Mucosa of stomach (tissue), 1 donor: Measurements from ENCODE around the gene MSX1.

ENCODE experiments used
- H3K27me3 ChIP-seq: one replicate; pipeline ENCODE4 v1.7.0; 2013; ENCODE audit warnings: mild to moderate bottlenecking, low read length; ENCODE audit not compliant: control insufficient read depth, insufficient read depth
- H3K36me3 ChIP-seq: one replicate; pipeline ENCODE4 v1.7.0; 2013; ENCODE audit warnings: low read length; ENCODE audit not compliant: control insufficient read depth, insufficient read depth
- H3K4me1 ChIP-seq: one replicate; pipeline ENCODE4 v1.7.0; 2013; ENCODE audit warnings: mild to moderate bottlenecking, low read length; ENCODE audit not compliant: control insufficient read depth, insufficient read depth
- H3K4me3 ChIP-seq: one replicate; pipeline ENCODE4 v1.7.0; 2013; ENCODE audit warnings: low read length
- H3K9ac ChIP-seq: one replicate; pipeline ENCODE4 v1.7.0; 2013; ENCODE audit warnings: mild to moderate bottlenecking, low read length, moderate library complexity
- H3K9me3 ChIP-seq: one replicate; pipeline ENCODE4 v1.7.0; 2013; ENCODE audit warnings: mild to moderate bottlenecking, low read length, moderate library complexity; ENCODE audit not compliant: control insufficient read depth
- donor health status: Pancreatic carcinoma.

The MSX1 gene

DNA sequence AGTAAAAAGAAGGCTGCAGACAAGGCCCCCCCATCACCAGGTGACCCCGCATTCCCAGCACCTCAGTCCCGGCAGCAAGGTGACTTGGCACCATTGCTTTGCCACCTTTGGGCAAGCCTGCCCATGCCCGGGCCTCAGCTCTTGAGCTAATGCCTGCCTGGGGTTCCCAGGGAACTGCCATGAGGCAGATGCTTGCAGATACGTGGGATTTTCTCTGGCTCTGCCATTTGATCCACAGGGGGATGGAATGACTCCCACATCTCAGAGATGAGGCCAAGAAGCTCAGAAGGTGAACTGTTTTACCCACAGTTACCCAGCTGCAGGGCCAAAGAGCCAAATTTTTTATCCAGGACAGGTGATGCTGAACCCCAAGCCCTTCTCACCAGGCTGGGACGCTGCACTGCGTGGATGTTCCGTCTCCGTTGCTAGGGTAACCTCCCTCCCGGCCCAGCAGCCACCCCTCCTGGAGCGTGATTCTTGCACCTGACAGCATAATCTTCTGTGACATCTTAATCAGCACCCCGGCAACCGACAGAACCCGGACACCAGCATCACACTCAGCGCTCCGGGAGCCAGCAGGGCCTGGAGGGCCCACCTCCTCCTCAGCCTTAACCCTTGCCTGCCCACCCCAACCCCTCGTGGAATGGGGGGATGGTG is 15.7 kb upstream of the MSX1 start:
- H3K4me1 ChIP-seq, result no peaks in the 10 kb centered on the region
- no peak overlapping the region for H3K9ac ChIP-seq

DNA sequence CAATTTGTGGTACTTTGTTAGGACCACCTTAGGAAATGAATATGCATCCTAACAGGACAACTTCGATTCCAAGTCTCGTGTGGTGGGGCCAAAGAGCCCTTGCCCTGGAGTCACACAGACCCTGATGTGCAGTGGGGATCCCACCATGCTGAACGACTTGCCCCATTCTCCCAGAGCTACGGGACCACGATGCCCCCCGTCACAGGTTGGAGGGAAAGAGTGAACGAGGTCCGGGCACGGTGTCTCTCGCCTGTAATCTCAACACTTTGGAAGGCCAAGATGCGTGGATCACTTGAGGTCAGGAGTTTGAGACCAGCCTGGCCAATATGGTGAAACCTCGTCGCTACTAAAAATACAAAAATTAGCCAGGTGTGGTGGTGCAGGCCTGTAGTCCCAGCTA is 14.4 kb upstream of the MSX1 start:
- Histone ChIP-seq H3K36me3 (no peaks in the 10 kb centered on the region), H3K27me3 (peaks cover 43% of the 10 kb centered on the region), H3K9ac (no peak overlapping the region), H3K9me3 (no peaks in the 10 kb centered on the region), H3K4me1 (no peaks in the 10 kb centered on the region), H3K4me3 (no peak overlapping the region)

More for the DNA sequence above, 15.7 kb upstream of the MSX1 start:
- H3K36me3 ChIP-seq, result no peaks in the 10 kb centered on the region
- no peak overlapping the region for H3K4me3 ChIP-seq
- H3K9me3 ChIP-seq, result no peaks in the 10 kb centered on the region
- H3K27me3 ChIP-seq, result peaks cover 33% of the 10 kb centered on the region

DNA sequence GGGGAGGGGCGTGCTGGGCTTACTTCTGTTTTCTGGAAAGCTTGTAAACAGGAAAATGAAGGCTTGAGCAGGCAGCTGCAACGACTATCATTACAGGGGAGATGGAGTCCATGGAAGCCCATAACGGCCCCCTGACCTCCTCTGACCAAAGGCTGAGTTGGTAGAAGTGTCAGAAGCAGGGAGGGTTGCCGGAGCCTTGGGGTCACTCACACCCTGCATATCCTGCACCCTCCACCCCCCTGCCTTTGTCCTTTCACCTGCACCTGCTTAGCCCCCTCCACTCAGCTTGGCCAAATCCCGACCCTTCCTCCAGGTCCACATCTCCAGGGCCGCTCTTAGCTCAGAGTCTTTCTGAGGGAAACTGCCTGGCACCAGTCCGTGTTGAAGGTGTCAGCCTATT is 12.5 kb upstream of the MSX1 start:
- no peak overlapping the region for H3K4me3 ChIP-seq
- no peaks in the 10 kb centered on the region for H3K4me1 ChIP-seq
- peaks cover 49% of the 10 kb centered on the region for H3K27me3 ChIP-seq

DNA sequence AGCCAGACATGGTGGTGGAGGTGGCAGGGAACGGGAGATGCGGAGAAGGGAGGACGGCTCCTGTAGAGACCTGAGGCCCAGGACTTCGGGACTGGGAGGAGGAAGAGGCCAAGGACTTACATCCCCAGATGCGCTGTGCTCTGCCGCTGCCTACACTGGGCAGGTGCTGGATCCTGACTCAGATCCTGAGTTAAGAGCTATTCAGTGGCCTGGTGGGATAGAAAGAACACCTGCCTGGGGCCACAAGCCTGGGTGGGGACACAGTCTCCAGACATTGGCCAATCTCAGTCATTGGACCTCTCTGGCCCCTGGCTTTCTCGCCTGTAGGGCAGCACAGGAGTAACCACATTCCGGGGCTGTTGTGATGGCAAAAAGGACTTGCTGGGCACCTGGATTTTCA is 10.9 kb upstream of the MSX1 start:
- Histone ChIP-seq H3K9me3 (no peaks in the 10 kb centered on the region), H3K4me1 (peaks cover 6% of the 10 kb centered on the region), H3K27me3 (peaks cover 65% of the 10 kb centered on the region), H3K4me3 (no peak overlapping the region), H3K36me3 (no peaks in the 10 kb centered on the region), H3K9ac (no peak overlapping the region)

More for the DNA sequence above, 12.5 kb upstream of the MSX1 start:
- H3K9me3 ChIP-seq, result no peaks in the 10 kb centered on the region
- H3K9ac ChIP-seq, result no peak overlapping the region
- H3K36me3 ChIP-seq, result no peaks in the 10 kb centered on the region

DNA sequence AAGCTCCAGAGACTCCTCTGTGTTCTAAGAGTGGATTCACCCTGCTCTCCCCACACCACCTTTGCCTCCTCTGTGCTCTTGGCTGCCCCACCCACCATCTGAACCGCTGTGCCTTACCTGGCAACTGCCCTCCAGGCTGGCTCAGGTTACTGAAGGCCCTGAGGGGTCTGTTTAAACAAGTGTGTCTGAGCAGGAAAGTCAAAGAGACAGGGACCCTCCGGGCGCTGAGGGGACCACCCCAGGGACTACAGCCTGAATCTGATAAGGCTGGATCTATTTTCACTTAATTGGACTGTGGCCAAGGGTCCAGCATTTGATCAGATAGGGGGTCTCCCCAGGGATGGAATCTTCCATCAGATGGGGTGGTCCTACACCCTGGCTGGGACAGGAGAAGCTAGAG is 10.4 kb upstream of the MSX1 start:
- H3K4me3 ChIP-seq, result no peak overlapping the region
- H3K27me3 ChIP-seq, result peaks cover 69% of the 10 kb centered on the region
- H3K9ac ChIP-seq, result no peak overlapping the region
- H3K9me3 ChIP-seq, result no peaks in the 10 kb centered on the region
- H3K36me3 ChIP-seq, result no peaks in the 10 kb centered on the region
- H3K4me1 ChIP-seq, result peaks cover 8% of the 10 kb centered on the region

DNA sequence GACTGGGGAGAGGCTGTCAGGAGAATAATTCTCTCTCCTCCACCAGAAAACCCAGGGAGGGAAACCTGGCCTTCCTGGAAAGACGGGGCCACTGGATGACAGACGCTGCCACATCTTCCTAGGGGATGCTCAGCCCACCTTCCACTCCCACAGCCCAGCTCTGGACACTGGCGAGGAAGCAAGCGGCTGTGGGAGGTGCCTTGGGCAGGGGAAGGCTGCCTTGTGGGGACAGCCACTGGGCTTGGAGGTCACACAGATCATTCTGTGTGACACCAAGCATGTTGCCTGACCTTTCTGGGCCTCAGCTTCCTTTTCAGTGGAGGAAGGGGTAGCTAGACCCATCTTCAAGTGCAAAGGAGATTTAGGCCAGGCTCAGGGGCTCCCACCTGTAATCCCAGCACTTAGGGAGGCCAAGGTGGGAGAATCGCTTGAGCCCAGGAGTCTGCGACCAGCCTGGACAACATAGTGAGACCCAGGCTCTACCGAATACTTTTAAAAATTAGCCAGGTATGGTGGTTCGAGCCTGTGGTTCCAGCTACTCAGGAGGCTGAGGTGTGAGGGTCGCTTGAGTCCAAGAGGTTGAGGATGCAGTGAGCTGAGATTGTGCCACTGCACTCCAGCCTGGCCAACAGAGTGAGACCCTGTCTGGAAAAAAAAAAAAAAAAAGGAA is 9.8 kb upstream of the MSX1 start:
- H3K4me1 ChIP-seq, result peaks cover 8% of the 10 kb centered on the region
- no peak overlapping the region for H3K9ac ChIP-seq
- no peak overlapping the region for H3K4me3 ChIP-seq
- H3K36me3 ChIP-seq, result no peaks in the 10 kb centered on the region
- peaks cover 73% of the 10 kb centered on the region for H3K27me3 ChIP-seq
- H3K9me3 ChIP-seq, result no peaks in the 10 kb centered on the region

DNA sequence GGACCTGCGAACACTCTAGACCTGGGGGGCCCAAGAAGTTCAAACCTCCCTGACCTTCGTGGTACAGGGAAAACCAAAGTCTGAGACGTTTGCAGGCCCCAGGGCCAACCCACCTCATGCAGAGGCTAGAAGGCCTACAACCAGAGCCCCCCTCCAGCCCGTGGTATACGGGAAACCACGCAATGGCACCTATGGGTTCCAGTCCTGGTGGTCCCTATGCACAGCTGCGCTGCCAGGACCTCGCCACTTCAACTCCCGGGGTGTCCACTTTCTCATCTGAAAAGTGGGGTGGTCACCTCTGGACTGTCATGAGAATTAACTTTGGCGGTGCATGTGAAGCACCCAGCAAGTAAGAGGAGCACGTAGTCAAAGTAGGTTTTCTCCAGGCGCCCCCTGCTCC is 8.4 kb upstream of the MSX1 start:
- Histone ChIP-seq H3K4me1 (peaks cover 10% of the 10 kb centered on the region), H3K4me3 (no peak overlapping the region), H3K9ac (no peak overlapping the region), H3K9me3 (no peaks in the 10 kb centered on the region), H3K36me3 (no peaks in the 10 kb centered on the region), H3K27me3 (peaks cover 82% of the 10 kb centered on the region)

DNA sequence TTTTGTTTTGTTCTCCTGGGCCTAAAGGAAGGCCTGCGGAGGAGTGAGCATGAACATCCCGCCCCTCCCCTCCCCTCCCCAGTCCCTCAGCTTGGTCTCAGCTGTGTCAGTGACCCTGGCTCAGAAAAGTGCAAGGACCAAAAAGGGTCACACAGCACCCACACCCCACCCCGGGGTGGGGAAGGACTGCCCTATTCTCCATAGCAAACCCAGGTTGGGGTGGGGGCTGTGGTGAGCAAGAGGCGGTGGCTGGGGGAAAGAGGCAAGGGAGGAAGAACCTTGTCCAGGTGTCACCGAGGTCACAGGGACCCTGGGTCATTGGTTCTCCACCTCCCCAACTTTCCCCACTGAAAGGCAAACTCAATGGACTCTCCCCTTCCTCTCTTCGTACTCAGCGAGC is 7.6 kb upstream of the MSX1 start:
- Histone ChIP-seq H3K27me3 (peaks cover 85% of the 10 kb centered on the region), H3K9ac (no peak overlapping the region)

DNA sequence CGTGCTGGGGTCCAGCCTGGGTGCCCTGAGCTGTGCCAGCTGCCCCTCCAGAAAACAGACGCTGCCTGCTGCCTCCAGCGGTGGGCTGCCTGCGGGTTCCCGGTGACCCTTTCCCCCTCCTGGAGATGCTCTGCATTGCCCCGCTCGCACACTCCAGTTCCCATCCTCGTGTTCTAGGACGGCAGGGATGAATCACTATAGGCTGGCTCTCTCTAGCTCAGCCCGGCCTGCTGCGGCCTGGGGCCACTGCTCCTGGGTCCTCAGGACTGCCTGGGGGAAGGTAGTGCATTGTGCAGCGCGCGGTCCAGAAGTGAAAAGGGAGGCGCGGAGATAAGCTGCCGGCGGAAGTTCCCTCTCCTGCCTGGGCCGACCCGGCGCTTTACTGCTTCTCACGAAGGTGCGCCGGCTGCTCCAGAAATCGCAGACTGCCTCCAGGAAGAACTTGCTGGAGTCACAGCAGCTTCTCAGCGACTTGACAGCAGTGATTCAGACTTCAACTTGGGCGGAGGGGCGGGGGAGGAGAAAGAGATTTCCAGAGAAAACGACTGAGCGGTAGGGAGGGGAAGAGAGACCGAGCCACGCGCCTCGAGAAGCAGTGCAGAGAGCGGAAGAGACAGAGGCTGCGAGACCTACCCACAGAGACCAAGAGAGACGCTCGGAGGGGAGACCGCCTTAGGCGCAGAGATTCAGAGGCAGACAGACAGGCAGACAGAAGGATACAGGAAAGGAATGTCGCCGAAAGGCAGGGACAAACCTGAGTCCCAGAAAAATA is 6.7 kb upstream of the MSX1 start:
- H3K9me3 ChIP-seq, result peaks cover 5% of the 10 kb centered on the region
- H3K27me3 ChIP-seq, result peaks cover 89% of the 10 kb centered on the region
- no peak overlapping the region for H3K9ac ChIP-seq

More for the DNA sequence above, 7.6 kb upstream of the MSX1 start:
- peaks cover 16% of the 10 kb centered on the region for H3K4me1 ChIP-seq
- no peaks in the 10 kb centered on the region for H3K9me3 ChIP-seq
- no peaks in the 10 kb centered on the region for H3K36me3 ChIP-seq
- H3K4me3 ChIP-seq, result no peak overlapping the region

DNA sequence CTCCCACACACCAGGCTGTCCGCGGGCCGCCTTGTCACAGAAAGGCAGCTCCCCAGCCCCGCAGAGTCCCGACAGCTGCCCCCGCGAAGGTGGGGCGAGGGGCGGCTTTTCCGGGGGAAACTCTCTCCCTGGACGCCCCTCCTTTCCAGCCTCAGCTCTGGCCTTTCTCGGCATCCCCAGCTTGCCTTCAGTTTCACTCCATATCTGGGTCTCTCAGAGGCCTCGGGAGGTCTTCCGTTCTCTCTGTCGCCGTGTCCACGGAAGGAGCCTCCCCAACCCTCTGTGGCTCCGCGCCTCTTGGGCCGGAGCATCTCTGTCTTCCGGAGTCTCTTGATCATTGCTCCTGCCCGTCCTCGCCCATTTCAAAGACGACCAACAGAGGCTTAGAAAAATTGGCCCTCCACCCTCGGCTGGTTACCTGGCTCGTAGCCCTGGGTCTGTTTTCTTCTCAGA is 6.1 kb upstream of the MSX1 start:
- Histone ChIP-seq H3K27me3 (peaks cover 95% of the 10 kb centered on the region), H3K36me3 (no peaks in the 10 kb centered on the region), H3K9ac (no peak overlapping the region), H3K4me3 (no peak overlapping the region), H3K4me1 (peaks cover 21% of the 10 kb centered on the region), H3K9me3 (peaks cover 5% of the 10 kb centered on the region)

More for the DNA sequence above, 6.7 kb upstream of the MSX1 start:
- Histone ChIP-seq H3K4me3 (no peak overlapping the region), H3K4me1 (peaks cover 21% of the 10 kb centered on the region), H3K36me3 (no peaks in the 10 kb centered on the region)

DNA sequence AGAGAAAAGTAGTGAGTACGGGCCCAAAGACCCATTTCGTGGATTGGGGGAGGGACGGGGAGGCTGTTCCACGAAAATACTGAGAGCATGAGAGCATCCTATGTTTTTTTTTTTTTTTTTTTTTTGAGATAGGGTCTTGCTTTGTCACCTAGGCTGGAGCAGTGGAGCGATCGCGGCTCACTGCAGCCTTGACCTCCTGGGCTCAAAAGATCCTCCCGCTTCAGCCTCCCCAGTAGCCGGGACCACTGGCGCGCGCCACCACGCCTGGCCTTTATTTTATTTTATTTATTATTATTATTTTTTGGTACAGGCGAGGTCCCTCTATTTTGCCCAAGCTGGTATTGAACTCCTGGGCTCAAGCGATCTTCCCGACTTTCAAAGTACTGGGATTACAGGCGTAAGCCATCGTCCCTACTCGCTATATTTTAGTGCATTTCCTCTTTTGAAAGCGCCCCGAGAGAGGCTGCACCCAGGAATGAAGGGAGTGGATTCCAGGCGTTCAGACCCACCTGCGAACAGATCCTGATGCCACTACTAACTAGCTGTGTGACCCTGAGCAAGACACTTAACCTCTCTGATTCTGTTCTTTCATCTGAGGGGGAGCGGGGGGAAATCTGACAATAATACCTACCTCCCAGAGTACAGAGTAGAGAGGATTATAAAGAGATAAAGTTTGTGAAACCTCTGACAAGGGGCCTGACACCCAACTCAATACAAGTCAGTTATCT is 5.4 kb upstream of the MSX1 start:
- Histone ChIP-seq H3K27me3 (peaks cover 95% of the 10 kb centered on the region), H3K4me3 (no peak overlapping the region), H3K36me3 (no peaks in the 10 kb centered on the region)

More for the DNA sequence above, 5.4 kb upstream of the MSX1 start:
- Histone ChIP-seq H3K9me3 (peaks cover 5% of the 10 kb centered on the region), H3K4me1 (peaks cover 21% of the 10 kb centered on the region), H3K9ac (no peak overlapping the region)
